HCT116 (cell line): ENCODE data around the gene SPATA2L. TPM values are rescaled to one million over a fixed set of nuclear protein-coding genes. Genes with fewer than 3 reads are reported as not detected.

ENCODE experiments used
- ATAC-seq: fragments of 200-7000 bp; cut with Tn5 transposase; 2 replicates; pipeline ENCODE4 v1.9.1; 2020; ENCODE audit warnings: mild to moderate bottlenecking, moderate library complexity
- BruUV-seq: library from RNA; stranded (reverse); fragments of 400-500 nt; replicated peaks from 2 replicates; lab custom pipeline; 2021; lab: Mats Ljungman, UMichigan
- CTCF ChIA-PET: fragments of 300-600 bp; sonication (Branson Sonifier 250); formaldehyde crosslinking; loops from one replicate; lab custom pipeline; 2021; ENCODE audit warnings: antibody characterized with exemption; lab: Charles Lee
- POLR2A ChIA-PET: fragments of 300-600, 350-600 bp; sonication (Branson Sonifier 250); formaldehyde crosslinking; loops from one replicate; lab custom pipeline; 2021; ENCODE audit warnings: antibody characterized with exemption; lab: Charles Lee
- RAD21 ChIA-PET, 2 experiments: fragments of 300-600 bp; sonication (Branson Sonifier 250); formaldehyde crosslinking; loops; one replicate each; lab custom pipeline; 2023; ENCODE audit warnings: low total read pairs in 2 of 2; ENCODE audit not compliant: uncharacterized antibody in 2 of 2, unreplicated experiment in 2 of 2, low non-redundant PET in 1 of 2; lab: Charles Lee
- DNase-seq: peaks from one replicate; pipeline ENCODE4 v3.0.0-alpha.2; 2010; ENCODE audit warnings: low read depth, low spot score
- H2AFZ ChIP-seq: fragments of 200-600 bp; shearing (Covaris generic), sonication (generic); 2 replicates; pipeline ENCODE4 v1.6.1; 2017; ENCODE audit warnings: low read depth, mixed run types, mixed read lengths, antibody characterized with exemption, low read length; ENCODE audit not compliant: poor library complexity, severe bottlenecking
- H3K27ac ChIP-seq: 2 replicates; pipeline ENCODE4 v1.5.1; 2012; ENCODE audit warnings: low read depth, low read length
- H3K27me3 ChIP-seq: fragments of 200-600 bp; sonication (generic); 2 replicates; pipeline ENCODE4 v1.6.1; 2016; ENCODE audit warnings: mixed run types, low read length, mixed read lengths; ENCODE audit not compliant: insufficient read depth
- H3K36me3 ChIP-seq, 2 experiments: fragments of 200-500 bp in 1 of 2; fragments of 200-600 bp in 1 of 2; sonication (Bioruptor generic) in 1 of 2; sonication (generic) in 1 of 2; 2 replicates each; pipeline versions ENCODE4 v1.5.1 to v1.6.1; 2014 to 2016; ENCODE audit warnings: low read length in 2 of 2, inconsistent platforms in 1 of 2, mixed read lengths in 1 of 2, mixed run types in 1 of 2; ENCODE audit not compliant: insufficient read depth in 2 of 2, control insufficient read depth in 1 of 2
- H3K4me1 ChIP-seq, 2 experiments: fragments of 200-600 bp in 1 of 2; sonication (generic) in 1 of 2; 2 replicates each; pipeline versions ENCODE4 v1.5.1 to v1.6.1; 2012 to 2017; ENCODE audit warnings: low read length in 2 of 2, inconsistent platforms in 1 of 2, mild to moderate bottlenecking in 1 of 2, mixed read lengths in 1 of 2, mixed run types in 1 of 2, moderate library complexity in 1 of 2; ENCODE audit not compliant: insufficient read depth in 2 of 2, control insufficient read depth in 1 of 2
- H3K4me2 ChIP-seq: fragments of 200-600 bp; sonication (generic); 2 replicates; pipeline ENCODE4 v1.6.1; 2017; ENCODE audit warnings: mixed run types, low read length, mixed read lengths
- H3K4me3 ChIP-seq, 2 experiments: fragments of 200-600 bp in 1 of 2; sonication (generic) in 1 of 2; replicated peaks in 1 of 2; 2 replicates each; pipeline ENCODE4 v1.5.1; 2011 to 2016; ENCODE audit warnings: low read length in 2 of 2, control low read depth in 1 of 2, low read depth in 1 of 2, mild to moderate bottlenecking in 1 of 2, mixed read lengths in 1 of 2, mixed run types in 1 of 2
- H3K79me2 ChIP-seq: fragments of 200-600 bp; sonication (generic); 2 replicates; pipeline ENCODE4 v1.6.1; 2017; ENCODE audit warnings: mild to moderate bottlenecking, mixed run types, low read length, moderate library complexity, mixed read lengths; ENCODE audit not compliant: insufficient read depth
- H3K9ac ChIP-seq: fragments of 200-600 bp; sonication (generic); 2 replicates; pipeline ENCODE4 v1.6.1; 2016; ENCODE audit warnings: low read length, mixed read lengths
- H3K9me2 ChIP-seq: fragments of 200-600 bp; sonication (generic), shearing (Covaris generic); 2 replicates; pipeline ENCODE4 v1.6.1; 2017; ENCODE audit warnings: mixed run types, mild to moderate bottlenecking, moderate library complexity; ENCODE audit not compliant: insufficient read depth
- H3K9me3 ChIP-seq, 2 experiments: fragments of 200-500 bp in 1 of 2; fragments of 200-600 bp in 1 of 2; sonication (Bioruptor generic) in 1 of 2; sonication (generic) in 1 of 2; 2 replicates each; pipeline ENCODE4 v1.6.1; 2014 to 2017; ENCODE audit warnings: low read length in 2 of 2, mixed read lengths in 2 of 2, inconsistent platforms in 1 of 2, low read depth in 1 of 2, mild to moderate bottlenecking in 1 of 2, mixed run types in 1 of 2, moderate library complexity in 1 of 2; ENCODE audit not compliant: control insufficient read depth in 1 of 2, insufficient read depth in 1 of 2
- H4K20me1 ChIP-seq: fragments of 200-600 bp; sonication (generic), shearing (Covaris generic); 2 replicates; pipeline ENCODE4 v1.6.1; 2017; ENCODE audit warnings: mixed run types, mild to moderate bottlenecking, moderate library complexity; ENCODE audit not compliant: insufficient read depth
- ATF3 ChIP-seq: IDR thresholded peaks from 2 replicates; pipeline ENCODE4 v1.6.1; 2012
- CBX3 ChIP-seq: IDR thresholded peaks from 2 replicates; pipeline ENCODE4 v1.6.1; 2012; ENCODE audit warnings: low read depth
- CEBPB ChIP-seq: IDR thresholded peaks from 2 replicates; pipeline ENCODE4 v1.6.1; 2012; ENCODE audit warnings: low read depth
- ELF1 ChIP-seq: IDR thresholded peaks from 2 replicates; pipeline ENCODE4 v1.6.1; 2012; ENCODE audit warnings: low read depth, borderline replicate concordance
- EZH2 ChIP-seq: fragments of 200-600 bp; sonication (generic); IDR thresholded peaks from 2 replicates; pipeline ENCODE4 v1.6.1; 2017; ENCODE audit warnings: antibody characterized with exemption, mixed run types
- EZH2phosphoT487 ChIP-seq: fragments of 200-600 bp; IDR thresholded peaks from 2 replicates; pipeline ENCODE4 v1.6.1; 2018; ENCODE audit warnings: antibody characterized with exemption, borderline replicate concordance
- FOSL1 ChIP-seq: IDR thresholded peaks from 2 replicates; pipeline ENCODE4 v1.6.1; 2012; ENCODE audit warnings: low read depth
- JUND ChIP-seq: IDR thresholded peaks from 2 replicates; pipeline ENCODE4 v1.6.1; 2012
- MAX ChIP-seq: IDR thresholded peaks from 2 replicates; pipeline ENCODE4 v1.6.1; 2012
- POLR2A ChIP-seq: IDR thresholded peaks from 2 replicates; pipeline ENCODE4 v1.7.0; 2011; ENCODE audit warnings: borderline replicate concordance; ENCODE audit not compliant: insufficient read depth, insufficient read length; ENCODE audit errors: extremely low read depth
- POLR2AphosphoS5 ChIP-seq: IDR thresholded peaks from 2 replicates; pipeline ENCODE4 v1.6.1; 2011; ENCODE audit warnings: mild to moderate bottlenecking, low read depth, low read length, moderate library complexity
- SIN3A ChIP-seq: IDR thresholded peaks from 2 replicates; pipeline ENCODE4 v1.6.1; 2012; ENCODE audit warnings: low read depth
- SRF ChIP-seq: IDR thresholded peaks from 2 replicates; pipeline ENCODE4 v1.6.1; 2012; ENCODE audit warnings: low read depth
- TCF7L2 ChIP-seq: IDR thresholded peaks from 2 replicates; pipeline ENCODE4 v1.7.0; 2011; ENCODE audit warnings: borderline replicate concordance, inconsistent platforms; ENCODE audit not compliant: insufficient read depth, insufficient read length; ENCODE audit errors: extremely low read depth
- YY1 ChIP-seq: IDR thresholded peaks from 2 replicates; pipeline ENCODE4 v1.6.1; 2011; ENCODE audit warnings: low read length, low read depth, moderate library complexity, mild to moderate bottlenecking; ENCODE audit not compliant: insufficient replicate concordance; ENCODE audit errors: extremely low read depth
- ZBTB33 ChIP-seq: IDR thresholded peaks from 2 replicates; pipeline ENCODE4 v1.6.1; 2011; ENCODE audit warnings: mild to moderate bottlenecking, low read length, moderate library complexity; ENCODE audit not compliant: insufficient replicate concordance; ENCODE audit errors: extremely low read depth
- ZFX ChIP-seq: fragments of 450-650 bp; IDR thresholded peaks from 2 replicates; pipeline ENCODE4 v1.6.1; 2017
- intact Hi-C: fragments of 100-400 bp; cut with micrococcal nuclease; formaldehyde crosslinking; loops from 2 replicates; pipeline ENCODE4 v1.10.0; 2022
- total RNA-seq: library from RNA; stranded (reverse); gene quantifications from one replicate; pipeline ENCODE4 v1.2.1, GENCODE V29; 2021; ENCODE audit not compliant: unreplicated experiment
- TF ChIP-seq, protein P1 (sequence below): IDR thresholded peaks from 2 replicates; pipeline ENCODE4 v1.6.1; 2012; ENCODE audit warnings: low read depth
- TF ChIP-seq, protein P2 (sequence below), 3 experiments: fragments of 200-600 bp in 1 of 3; sonication (generic) in 1 of 3; IDR thresholded peaks in 2 of 3; conservative IDR thresholded peaks in 1 of 3; 2 replicates each; pipeline ENCODE4 v1.5.1; 2012 to 2017; ENCODE audit warnings: low read depth in 2 of 3, low read length in 2 of 3, antibody characterized with exemption in 1 of 3, borderline replicate concordance in 1 of 3, control low read depth in 1 of 3, mild to moderate bottlenecking in 1 of 3, mixed read lengths in 1 of 3, mixed run types in 1 of 3, moderate library complexity in 1 of 3; ENCODE audit not compliant: insufficient read depth in 1 of 3

SPATA2L gene
- total RNA-seq, 1 experiment from 2014 or later, result 50.5 TPM

DNA sequence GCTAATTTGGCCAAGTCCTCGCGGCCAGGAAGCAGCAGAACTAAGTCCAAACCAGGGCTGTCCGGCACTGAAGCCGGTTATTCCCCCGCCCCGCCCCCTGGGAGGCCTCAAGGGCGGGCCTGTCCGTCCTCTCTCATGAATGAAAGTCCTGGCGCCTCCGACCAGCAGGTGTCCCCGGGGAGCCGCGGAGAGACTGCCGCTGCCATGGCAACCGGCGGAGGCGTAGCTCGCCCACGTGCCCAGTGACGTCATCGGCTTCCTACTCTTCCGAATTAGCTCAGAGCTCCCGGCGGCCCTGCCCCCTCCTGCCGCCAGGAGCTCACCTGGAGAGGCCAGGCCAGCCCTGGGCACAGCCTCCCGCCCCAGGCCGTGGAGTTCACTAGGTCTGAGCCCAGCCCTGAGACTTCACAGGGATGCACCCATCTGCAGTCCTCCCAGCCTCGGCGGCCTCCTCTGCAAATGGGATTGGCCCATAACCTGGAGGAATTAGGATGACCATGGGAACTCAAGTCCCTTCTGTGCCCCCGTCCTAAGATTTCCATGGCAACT is 1.3 kb downstream of the SPATA2L start:
- Histone ChIP-seq H3K27me3 (no peaks in the 10 kb centered on the region), H3K27ac (peak overlapping the region; percentile 88), H3K4me1 (peaks cover 15 to 27% of the 10 kb centered on the region in 2 experiments), H4K20me1 (peaks cover 3% of the 10 kb centered on the region; the same call in 1 of the 2 replicates), H3K4me2 (peak overlapping the region; percentile 98), H3K9me2 (no peaks in the 10 kb centered on the region), H3K4me3 (peak overlapping the region; percentile 76 to 90), H2AFZ (no peak overlapping the region), H3K9ac (peak overlapping the region; percentile 85), H3K79me2 (peaks cover 24% of the 10 kb centered on the region), H3K9me3 (no peaks in the 10 kb centered on the region), H3K36me3 (peaks cover 6 to 12% of the 10 kb centered on the region in 2 experiments; a peak in 2 of 4 replicates)
- ATAC-seq (peak; percentile 60), DNase-seq (peak; percentile 100)
- CTCF ChIA-PET, result interaction anchor here (0.9 to 2.8 kb wide), 16 partner anchors 9 to 222 kb away, joined by 3 to 20 read pairs (median 5); partner anchors contain the start of genes CDK10, CHMP1A, SPATA33 and TCF25
- intact Hi-C loops, result loop anchor here (1.0 kb wide), 2 partner anchors 14 to 93 kb away; partner anchors contain the start of gene CDK10
- BruUV-seq, result TSS peak; percentile 47
- RAD21 ChIA-PET, result interaction anchor here (0.6 to 1.2 kb wide), 3 partner anchors 14 to 23 kb away, joined by 3 to 4 read pairs (median 4); partner anchors contain the start of genes CDK10 (in 1 of the 2) and VPS9D1 (in 1 of the 2)
- POLR2A ChIA-PET, result interaction anchor here (0.6 to 2.0 kb wide), 18 partner anchors 9 to 223 kb away, joined by 3 to 7 read pairs (median 4); partner anchors contain the start of genes CDK10, CHMP1A, FANCA and SPATA33
- TF ChIP-seq CBX3, result no peak
- TF ChIP-seq EZH2phosphoT487, result no peak
- no peak for TF ChIP-seq ATF3
- TF ChIP-seq SRF, result no peak
- no peak for TF ChIP-seq FOSL1
- TF ChIP-seq POLR2A, result no peak
- TF ChIP-seq POLR2AphosphoS5, result peak; percentile 88
- TF ChIP-seq ELF1, result no peak
- no peak for TF ChIP-seq JUND
- no peak for TF ChIP-seq ZBTB33
- TF ChIP-seq SIN3A, result no peak
- TF ChIP-seq YY1, result peak; percentile 70
- no peak for TF ChIP-seq ZFX
- TF ChIP-seq, protein P1, sequence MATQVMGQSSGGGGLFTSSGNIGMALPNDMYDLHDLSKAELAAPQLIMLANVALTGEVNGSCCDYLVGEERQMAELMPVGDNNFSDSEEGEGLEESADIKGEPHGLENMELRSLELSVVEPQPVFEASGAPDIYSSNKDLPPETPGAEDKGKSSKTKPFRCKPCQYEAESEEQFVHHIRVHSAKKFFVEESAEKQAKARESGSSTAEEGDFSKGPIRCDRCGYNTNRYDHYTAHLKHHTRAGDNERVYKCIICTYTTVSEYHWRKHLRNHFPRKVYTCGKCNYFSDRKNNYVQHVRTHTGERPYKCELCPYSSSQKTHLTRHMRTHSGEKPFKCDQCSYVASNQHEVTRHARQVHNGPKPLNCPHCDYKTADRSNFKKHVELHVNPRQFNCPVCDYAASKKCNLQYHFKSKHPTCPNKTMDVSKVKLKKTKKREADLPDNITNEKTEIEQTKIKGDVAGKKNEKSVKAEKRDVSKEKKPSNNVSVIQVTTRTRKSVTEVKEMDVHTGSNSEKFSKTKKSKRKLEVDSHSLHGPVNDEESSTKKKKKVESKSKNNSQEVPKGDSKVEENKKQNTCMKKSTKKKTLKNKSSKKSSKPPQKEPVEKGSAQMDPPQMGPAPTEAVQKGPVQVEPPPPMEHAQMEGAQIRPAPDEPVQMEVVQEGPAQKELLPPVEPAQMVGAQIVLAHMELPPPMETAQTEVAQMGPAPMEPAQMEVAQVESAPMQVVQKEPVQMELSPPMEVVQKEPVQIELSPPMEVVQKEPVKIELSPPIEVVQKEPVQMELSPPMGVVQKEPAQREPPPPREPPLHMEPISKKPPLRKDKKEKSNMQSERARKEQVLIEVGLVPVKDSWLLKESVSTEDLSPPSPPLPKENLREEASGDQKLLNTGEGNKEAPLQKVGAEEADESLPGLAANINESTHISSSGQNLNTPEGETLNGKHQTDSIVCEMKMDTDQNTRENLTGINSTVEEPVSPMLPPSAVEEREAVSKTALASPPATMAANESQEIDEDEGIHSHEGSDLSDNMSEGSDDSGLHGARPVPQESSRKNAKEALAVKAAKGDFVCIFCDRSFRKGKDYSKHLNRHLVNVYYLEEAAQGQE, result no peak
- TF ChIP-seq TCF7L2, result peak; percentile 69
- TF ChIP-seq, protein P2, sequence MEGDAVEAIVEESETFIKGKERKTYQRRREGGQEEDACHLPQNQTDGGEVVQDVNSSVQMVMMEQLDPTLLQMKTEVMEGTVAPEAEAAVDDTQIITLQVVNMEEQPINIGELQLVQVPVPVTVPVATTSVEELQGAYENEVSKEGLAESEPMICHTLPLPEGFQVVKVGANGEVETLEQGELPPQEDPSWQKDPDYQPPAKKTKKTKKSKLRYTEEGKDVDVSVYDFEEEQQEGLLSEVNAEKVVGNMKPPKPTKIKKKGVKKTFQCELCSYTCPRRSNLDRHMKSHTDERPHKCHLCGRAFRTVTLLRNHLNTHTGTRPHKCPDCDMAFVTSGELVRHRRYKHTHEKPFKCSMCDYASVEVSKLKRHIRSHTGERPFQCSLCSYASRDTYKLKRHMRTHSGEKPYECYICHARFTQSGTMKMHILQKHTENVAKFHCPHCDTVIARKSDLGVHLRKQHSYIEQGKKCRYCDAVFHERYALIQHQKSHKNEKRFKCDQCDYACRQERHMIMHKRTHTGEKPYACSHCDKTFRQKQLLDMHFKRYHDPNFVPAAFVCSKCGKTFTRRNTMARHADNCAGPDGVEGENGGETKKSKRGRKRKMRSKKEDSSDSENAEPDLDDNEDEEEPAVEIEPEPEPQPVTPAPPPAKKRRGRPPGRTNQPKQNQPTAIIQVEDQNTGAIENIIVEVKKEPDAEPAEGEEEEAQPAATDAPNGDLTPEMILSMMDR (IDR thresholded peaks at IDR 0.05 in 2 of 3, conservative IDR thresholded peaks at IDR 0.05 in 1 of 3; ENCODE audit: borderline replicate concordance in 1 of 3, insufficient read depth in 1 of 3, low read depth in 2 of 3, low read length in 2 of 3), result peak in 2 of 3 experiments; percentile 57 to 74; a peak in 4 of 6 replicates
- no peak for TF ChIP-seq EZH2
- TF ChIP-seq CEBPB, result no peak
- no peak for TF ChIP-seq MAX
